Central memory CD8-positive, alpha-beta T cell (primary cell): ENCODE results near the gene MYO19.
"Not testable (repeated sequence)": the region's sequence is repeated elsewhere in the genome, so short reads cannot be mapped to it uniquely, and the experiment has no call there.

Source experiments
- ATAC-seq: fragments of 150-1000 bp; cut with Tn5 transposase; replicated peaks from 2 replicates; pipeline ENCODE4 v1.10.0; 2022; ENCODE audit warnings: mild to moderate bottlenecking, moderate FRiP score, moderate number of reproducible peaks; ENCODE audit not compliant: poor library complexity, severe bottlenecking; ENCODE audit errors: extremely low read depth
- DNase-seq, 2 donors: peaks; one replicate each; pipeline ENCODE4 v3.0.0; 2021; ENCODE audit warnings: low spot score in 2 of 2
- H3K27ac Mint-ChIP-seq: one replicate; pipeline ENCODE4 v1.8.0; 2022; ENCODE audit warnings: low read depth, mild to moderate bottlenecking, moderate library complexity, mixed read lengths
- H3K27me3 Mint-ChIP-seq: one replicate; pipeline ENCODE4 v1.8.0; 2022; ENCODE audit warnings: mixed read lengths
- H3K36me3 Mint-ChIP-seq: one replicate; pipeline ENCODE4 v1.8.0; 2022; ENCODE audit warnings: mild to moderate bottlenecking, moderate library complexity, mixed read lengths; ENCODE audit not compliant: insufficient read depth
- H3K4me1 Mint-ChIP-seq: one replicate; pipeline ENCODE4 v1.8.0; 2022; ENCODE audit warnings: mixed read lengths
- H3K4me3 Mint-ChIP-seq: one replicate; pipeline ENCODE4 v1.8.0; 2022; ENCODE audit warnings: mild to moderate bottlenecking, moderate library complexity, mixed read lengths
- H3K9me3 Mint-ChIP-seq: one replicate; pipeline ENCODE4 v1.8.0; 2022; ENCODE audit warnings: mixed read lengths

MYO19 gene

DNA sequence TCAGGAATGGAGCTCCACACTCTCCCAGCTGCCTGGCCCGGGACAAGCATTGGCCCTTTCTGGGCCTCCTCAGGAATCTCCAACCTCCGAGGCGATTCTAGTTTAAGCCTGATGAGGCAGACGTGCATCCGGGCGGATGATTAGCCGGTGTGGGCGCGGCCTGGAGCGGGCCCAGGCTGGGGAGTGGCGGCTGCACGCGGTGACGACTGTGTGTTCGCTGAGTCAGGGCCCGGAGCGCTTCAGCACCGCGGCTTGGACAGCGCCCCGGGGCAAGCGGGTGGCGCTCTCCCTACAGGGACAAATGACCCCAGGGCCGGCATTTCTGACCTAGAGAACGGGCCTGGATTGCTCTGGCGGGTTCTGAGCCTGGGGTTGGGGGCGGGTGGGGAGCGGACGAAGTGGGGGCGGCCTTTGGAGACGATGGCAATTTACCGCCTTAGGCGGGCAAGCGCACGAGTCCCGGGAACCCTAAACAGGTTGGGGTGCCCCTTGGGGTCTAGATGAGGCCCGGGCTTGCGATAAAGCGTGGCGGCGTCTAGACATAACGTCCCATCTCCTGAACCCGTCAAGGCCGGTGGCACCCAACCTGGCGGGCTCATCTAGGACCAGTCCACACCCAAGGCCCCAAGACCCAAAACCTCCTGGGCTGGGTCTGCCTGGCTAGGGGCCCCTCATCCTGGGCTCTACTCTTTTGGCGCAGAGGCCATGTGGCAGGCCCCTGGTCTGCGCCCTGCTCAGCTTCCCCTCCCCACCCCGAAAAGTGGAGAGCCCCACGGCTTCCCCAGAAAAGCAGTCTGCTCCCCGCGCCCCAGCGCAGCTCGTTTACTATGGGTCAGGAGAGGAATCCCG lies 70.5 kb downstream of the MYO19 start:
- H3K4me1 Mint-ChIP-seq: no peaks in the 10 kb centered on the region
- peaks cover 90% of the 10 kb centered on the region for H3K27me3 Mint-ChIP-seq
- ATAC-seq (peak; percentile 78), DNase-seq (peak in 1 of 2 donors; percentile 33)
- H3K27ac Mint-ChIP-seq: no peak overlapping the region
- H3K4me3 Mint-ChIP-seq: no peak overlapping the region
- H3K9me3 Mint-ChIP-seq: no peaks in the 10 kb centered on the region
- peaks cover 2% of the 10 kb centered on the region for H3K36me3 Mint-ChIP-seq

DNA sequence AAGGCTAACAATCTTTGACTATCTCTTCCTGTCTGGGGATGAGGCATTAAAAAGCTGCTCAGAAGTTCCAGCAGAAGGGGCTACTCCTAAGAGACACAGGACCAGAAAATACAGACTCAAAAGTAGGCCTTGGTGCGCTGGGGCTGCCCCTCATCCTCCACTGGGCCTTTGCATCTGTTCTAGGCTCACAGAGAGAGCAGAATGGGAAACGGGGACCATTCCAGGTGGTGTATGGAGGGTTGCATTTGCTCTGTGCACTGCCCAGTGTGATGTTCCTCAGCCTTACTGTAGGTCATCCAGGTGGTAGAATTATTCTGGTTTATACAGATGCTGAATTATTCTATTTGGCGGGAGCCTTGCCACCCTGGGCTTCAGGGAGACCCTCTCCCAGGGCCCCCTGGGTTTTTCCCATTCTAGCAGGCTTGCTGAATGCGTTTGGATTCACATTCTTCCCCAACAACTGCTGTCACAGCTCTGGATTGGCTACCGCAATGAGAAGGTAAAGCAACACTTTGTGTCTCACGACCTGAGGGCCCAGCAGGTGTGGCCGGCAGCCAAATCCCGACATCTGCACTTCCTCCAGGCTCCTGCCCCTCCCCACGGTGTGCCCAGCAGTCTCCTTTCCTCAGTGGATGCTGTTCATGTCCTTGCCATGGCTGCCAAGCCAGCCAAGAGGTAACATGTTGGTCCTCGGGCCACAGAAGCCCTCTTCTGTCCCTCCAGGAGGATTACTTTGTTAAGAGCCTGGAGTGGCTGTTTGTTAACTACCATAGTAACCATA lies 73.1 kb downstream of the MYO19 start:
- ATAC-seq: no peak
- H3K27me3 Mint-ChIP-seq: peaks cover 71% of the 10 kb centered on the region
- H3K36me3 Mint-ChIP-seq: peaks cover 2% of the 10 kb centered on the region
- DNase-seq: no peak
- H3K4me3 Mint-ChIP-seq: no peak overlapping the region
- H3K4me1 Mint-ChIP-seq: no peaks in the 10 kb centered on the region
- H3K9me3 Mint-ChIP-seq: no peaks in the 10 kb centered on the region
- no peak overlapping the region for H3K27ac Mint-ChIP-seq

DNA sequence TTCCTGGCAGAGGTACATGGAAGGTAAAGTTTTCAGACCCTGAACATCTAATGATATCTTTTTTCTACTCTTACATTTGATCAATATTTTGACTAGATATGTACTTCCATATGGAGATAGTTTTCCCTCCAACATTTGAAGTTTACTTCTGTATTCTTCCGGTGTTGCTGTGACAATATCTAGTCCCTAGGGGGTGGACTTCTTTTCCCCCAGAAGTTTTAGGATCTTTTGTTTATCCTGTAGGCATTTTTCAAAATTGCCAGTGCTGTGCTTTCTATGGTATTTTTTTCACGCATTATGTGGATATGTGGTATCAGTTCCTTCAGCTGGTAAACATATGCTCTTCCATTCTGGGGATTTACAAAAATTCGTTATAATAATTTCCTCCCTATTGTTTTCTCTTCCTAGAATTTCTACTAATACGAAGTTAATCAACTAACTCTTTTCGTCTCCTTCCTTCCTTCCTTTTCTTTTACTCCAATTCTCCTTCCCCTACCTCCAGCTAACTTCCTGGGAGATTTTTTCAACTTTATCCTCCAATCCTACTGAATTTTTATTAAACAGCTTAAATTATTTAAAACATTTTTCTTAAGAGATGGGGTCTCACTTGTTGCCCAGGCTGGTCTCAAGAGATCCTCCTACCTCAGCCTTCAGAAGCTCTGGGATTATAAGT lies 74.3 kb downstream of the MYO19 start:
- H3K36me3 Mint-ChIP-seq: peaks cover 2% of the 10 kb centered on the region
- ATAC-seq: no peak

DNA sequence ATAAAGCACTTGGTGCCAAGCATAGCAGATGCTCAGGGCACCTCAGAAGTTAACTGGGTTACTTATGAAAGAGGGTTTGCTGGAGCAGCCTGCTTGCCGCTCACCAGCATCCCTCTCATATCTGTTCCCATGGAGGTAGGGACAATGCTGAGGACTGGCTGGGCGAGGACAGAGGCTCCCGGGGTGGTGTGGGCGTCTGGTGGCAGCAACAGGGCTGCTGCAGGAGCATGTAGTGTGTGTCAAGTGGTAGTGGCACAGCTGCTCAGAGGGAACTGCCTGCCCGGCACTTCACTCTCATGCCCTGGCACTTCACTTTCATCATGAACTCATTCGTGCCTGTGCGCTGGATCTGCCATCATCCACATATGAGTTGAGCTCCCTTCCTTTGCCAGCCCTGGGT lies 75.1 kb downstream of the MYO19 start:
- Mint-ChIP-seq H3K27ac (no peak overlapping the region), H3K4me1 (no peaks in the 10 kb centered on the region), H3K4me3 (no peak overlapping the region), H3K36me3 (peaks cover 2% of the 10 kb centered on the region), H3K9me3 (no peaks in the 10 kb centered on the region), H3K27me3 (peaks cover 71% of the 10 kb centered on the region)
- ATAC-seq: no peak
- DNase-seq: no peak

More for the DNA sequence above, 74.3 kb downstream of the MYO19 start:
- DNase-seq: no peak
- H3K4me3 Mint-ChIP-seq: no peak overlapping the region
- H3K4me1 Mint-ChIP-seq: no peaks in the 10 kb centered on the region
- peaks cover 73% of the 10 kb centered on the region for H3K27me3 Mint-ChIP-seq
- H3K9me3 Mint-ChIP-seq: no peaks in the 10 kb centered on the region
- H3K27ac Mint-ChIP-seq: no peak overlapping the region

DNA sequence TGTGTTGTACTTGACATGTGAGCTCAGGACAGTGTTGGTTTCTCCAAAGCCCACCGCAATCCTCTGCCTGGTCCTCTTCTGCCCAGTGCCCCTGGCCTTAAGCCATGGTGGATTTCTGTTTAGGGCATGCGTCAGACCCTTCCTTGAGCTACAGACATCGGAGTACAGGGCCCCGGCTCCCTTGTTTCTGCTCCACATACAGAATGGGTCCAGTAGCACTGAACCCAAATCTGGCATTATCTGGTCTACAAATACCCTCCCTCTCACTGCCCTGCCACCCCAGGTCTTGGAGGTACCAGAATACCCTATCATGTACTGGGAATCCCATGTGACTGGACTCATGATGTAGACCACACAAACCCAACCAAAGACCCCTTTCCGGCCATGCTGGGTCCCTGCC lies 75.6 kb downstream of the MYO19 start:
- no peaks in the 10 kb centered on the region for H3K9me3 Mint-ChIP-seq
- DNase-seq: no peak
- H3K4me3 Mint-ChIP-seq: no peak overlapping the region
- ATAC-seq: no peak
- no peak overlapping the region for H3K27ac Mint-ChIP-seq
- peaks cover 2% of the 10 kb centered on the region for H3K36me3 Mint-ChIP-seq
- peaks cover 70% of the 10 kb centered on the region for H3K27me3 Mint-ChIP-seq
- no peaks in the 10 kb centered on the region for H3K4me1 Mint-ChIP-seq

- not testable (repeated sequence) for H3K36me3 Mint-ChIP-seq, ATAC-seq, H3K4me1 Mint-ChIP-seq, H3K9me3 Mint-ChIP-seq, DNase-seq, H3K27ac Mint-ChIP-seq, H3K4me3 Mint-ChIP-seq
- peaks cover 63% of the 10 kb centered on the region for H3K27me3 Mint-ChIP-seq
These were observed 77.0 kb downstream of the MYO19 start for GRCh38 chr17:36457701-36458100.

DNA sequence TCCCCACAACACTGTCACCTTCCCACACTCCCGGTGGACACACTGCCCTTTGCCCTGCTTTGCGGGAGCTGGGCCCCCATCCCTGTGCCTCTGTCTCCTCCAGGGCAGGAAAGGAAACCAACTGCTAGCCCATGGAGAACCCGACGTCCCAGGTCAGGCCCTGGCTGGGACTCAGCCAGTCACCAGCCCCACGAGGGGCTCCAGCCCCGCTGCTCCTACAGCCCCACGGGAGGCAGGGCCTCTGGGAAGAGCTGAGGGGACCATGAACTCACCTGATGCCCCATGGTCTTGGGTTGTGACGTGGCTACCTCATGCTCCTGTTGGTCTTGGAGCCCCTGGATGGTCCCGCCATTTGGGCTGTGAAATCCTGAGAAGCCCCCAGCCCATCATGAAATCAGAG lies 81.8 kb downstream of the MYO19 start:
- not testable (repeated sequence) for H3K9me3 Mint-ChIP-seq, H3K36me3 Mint-ChIP-seq, H3K4me1 Mint-ChIP-seq, H3K27ac Mint-ChIP-seq, H3K4me3 Mint-ChIP-seq, DNase-seq, ATAC-seq
- H3K27me3 Mint-ChIP-seq: peaks cover 24% of the 10 kb centered on the region

DNA sequence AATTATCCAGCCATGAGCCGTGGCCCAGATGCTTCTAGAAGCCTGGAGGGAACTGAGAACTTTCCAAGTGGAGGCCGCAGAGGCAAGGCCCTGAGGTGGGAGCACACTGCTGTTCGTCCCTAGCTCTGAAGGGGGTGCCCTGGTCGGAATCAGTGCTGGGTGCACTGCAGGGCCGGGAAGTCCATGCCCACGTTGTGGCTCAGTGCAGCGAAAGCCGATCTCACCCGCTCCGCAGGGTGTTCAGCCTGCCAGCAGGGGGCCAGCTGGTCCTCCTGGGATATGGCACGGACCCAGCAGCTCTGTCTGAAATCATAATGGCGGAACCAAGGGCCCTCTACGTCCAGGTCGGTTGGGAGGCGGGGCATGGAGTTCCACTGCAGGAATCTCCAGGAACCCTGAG lies 84.7 kb downstream of the MYO19 start:
- H3K27me3 Mint-ChIP-seq: peaks cover 10% of the 10 kb centered on the region
- DNase-seq, ATAC-seq, H3K9me3 Mint-ChIP-seq, H3K4me3 Mint-ChIP-seq, H3K27ac Mint-ChIP-seq, H3K36me3 Mint-ChIP-seq, H3K4me1 Mint-ChIP-seq: not testable (repeated sequence)
